Measurements from ENCODE around the gene KDM2B. TPM values are rescaled to one million over a fixed set of nuclear protein-coding genes. Genes with fewer than 3 reads are reported as not detected.

The KDM2B gene
- total RNA-seq, 8 experiments from 2014 or later = 20.6 to 42.8 (median 30.7) TPM

DNA sequence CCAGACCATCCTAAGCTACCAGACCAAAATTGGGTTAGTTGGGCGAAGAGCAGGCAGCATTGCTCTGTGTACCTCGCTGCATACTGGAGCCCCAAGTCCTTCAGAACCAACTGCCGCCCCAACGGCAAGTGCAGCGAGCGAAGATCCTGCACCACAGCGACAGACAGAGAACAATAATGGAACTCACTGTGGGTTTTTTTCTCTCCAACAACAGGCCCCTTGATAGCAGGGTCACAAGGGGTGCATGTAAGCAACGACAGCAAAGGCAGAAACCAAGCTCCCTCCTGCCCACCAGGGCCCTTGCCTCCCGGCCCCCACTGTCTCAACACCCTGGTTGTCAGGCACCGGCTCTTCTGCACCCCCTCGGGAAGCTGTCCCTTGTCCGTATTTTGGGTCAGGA lies 141.9 kb downstream of the KDM2B start:
- WGBS, 10 experiments = 80 to 100% (median 91%) methylated on average over 1 to 8 of the region's 12 CpGs; no CpG with 5 or more reads in 2 of the 10 experiments
- no peak overlapping the region for H3K4me3 ChIP-seq
- H3K4me1 ChIP-seq (replicated peaks in 1 of 2) = no peaks in the 10 kb centered on the region
- in situ Hi-C loops (cut with MboI; ENCODE audit: low pct_unique_long_range_greater_than_20kb in 2 of 9, low sequenced_read_pairs in 9 of 9, unreplicated experiment in 9 of 9) = loop anchor here in 1 of 9 experiments (25.0 kb wide), 1 partner anchor 102 kb away; no protein-coding TSS in a partner anchor
- no peak overlapping the region for H3K27ac ChIP-seq
- no peak for ATAC-seq (replicated peaks in 6 of 8)

DNA sequence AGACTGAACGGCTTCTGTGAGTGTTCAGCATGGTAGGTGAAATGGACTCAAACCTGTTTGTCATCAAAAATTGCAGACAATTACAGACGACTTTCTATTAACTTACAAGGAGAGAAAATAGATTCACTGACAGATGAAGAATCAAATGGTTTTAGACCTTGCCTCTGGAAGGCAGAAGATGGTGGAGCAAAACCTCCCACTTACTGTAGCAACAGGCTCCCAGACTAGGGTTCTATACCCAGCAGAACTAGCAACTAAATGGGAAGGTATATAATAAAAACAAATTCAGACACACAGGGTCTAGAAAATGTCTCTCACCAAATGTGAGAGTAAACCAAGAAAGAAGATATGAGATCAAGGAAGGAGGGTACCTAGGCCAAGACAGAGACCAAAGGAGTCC lies 144.1 kb downstream of the KDM2B start:
- no peak overlapping the region for H3K27ac ChIP-seq
- no peak for ATAC-seq (replicated peaks in 6 of 8)
- no peaks in the 10 kb centered on the region for H3K4me1 ChIP-seq (replicated peaks in 1 of 2)
- no peak overlapping the region for H3K4me3 ChIP-seq
- in situ Hi-C loops (cut with MboI; ENCODE audit: low pct_unique_long_range_greater_than_20kb in 2 of 9, low sequenced_read_pairs in 9 of 9, unreplicated experiment in 9 of 9) = loop anchor here in 1 of 9 experiments (25.0 kb wide), 1 partner anchor 99 kb away; no protein-coding TSS in a partner anchor
- WGBS, 10 experiments = 63 to 100% (median 100%) methylated on average over 1 to 2 of the region's 2 CpGs; no CpG with 5 or more reads in 1 of the 10 experiments

DNA sequence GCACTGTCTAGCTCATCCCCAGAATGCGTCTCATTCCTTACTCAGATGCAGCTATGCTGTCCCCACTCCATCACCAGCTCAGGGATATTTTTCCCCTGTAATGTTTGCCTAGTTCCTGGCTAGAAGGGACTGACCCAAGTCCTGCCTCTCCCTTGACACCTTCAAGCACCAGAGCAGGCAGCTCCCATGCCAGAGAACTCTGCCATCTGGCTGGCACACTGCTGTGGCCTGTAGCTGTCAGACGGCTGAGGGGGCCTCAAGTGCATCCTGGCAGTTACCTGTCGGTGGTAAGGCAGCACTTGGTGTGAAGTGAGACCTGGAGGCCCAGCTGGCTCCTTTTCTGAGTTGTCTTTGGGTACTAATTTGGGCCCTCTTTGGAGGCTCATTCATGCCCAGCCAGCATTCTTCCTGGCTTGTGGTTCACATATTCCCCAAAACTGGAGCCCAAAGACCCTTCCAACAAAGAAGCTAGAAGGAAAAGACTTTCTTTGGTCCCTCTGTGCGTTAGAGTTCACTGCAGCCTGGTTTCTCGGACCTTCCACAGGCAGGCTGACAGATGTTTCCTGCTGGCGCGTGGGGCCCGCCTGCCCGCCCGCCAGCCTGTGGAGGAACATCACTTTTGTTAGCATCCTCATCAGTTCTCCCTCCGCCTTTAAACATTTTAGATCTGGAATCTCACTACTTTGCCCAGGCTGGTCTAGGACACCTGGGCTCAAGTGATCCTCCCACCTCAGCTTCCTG lies 147.9 kb downstream of the KDM2B start:
- 50 to 100% (median 98%) methylated on average over 1 to 6 of the region's 11 CpGs; no CpG with 5 or more reads in 4 of the 10 experiments for WGBS, 10 experiments
- no peaks in the 10 kb centered on the region for H3K4me1 ChIP-seq (replicated peaks in 1 of 2)
- ATAC-seq (replicated peaks in 6 of 8) = no peak
- no peak overlapping the region for H3K27ac ChIP-seq
- in situ Hi-C loops (cut with MboI; ENCODE audit: low pct_unique_long_range_greater_than_20kb in 2 of 9, low sequenced_read_pairs in 9 of 9, unreplicated experiment in 9 of 9) = loop anchor here in 1 of 9 experiments (25.0 kb wide), 1 partner anchor 96 kb away; no protein-coding TSS in a partner anchor
- no peak overlapping the region for H3K4me3 ChIP-seq

DNA sequence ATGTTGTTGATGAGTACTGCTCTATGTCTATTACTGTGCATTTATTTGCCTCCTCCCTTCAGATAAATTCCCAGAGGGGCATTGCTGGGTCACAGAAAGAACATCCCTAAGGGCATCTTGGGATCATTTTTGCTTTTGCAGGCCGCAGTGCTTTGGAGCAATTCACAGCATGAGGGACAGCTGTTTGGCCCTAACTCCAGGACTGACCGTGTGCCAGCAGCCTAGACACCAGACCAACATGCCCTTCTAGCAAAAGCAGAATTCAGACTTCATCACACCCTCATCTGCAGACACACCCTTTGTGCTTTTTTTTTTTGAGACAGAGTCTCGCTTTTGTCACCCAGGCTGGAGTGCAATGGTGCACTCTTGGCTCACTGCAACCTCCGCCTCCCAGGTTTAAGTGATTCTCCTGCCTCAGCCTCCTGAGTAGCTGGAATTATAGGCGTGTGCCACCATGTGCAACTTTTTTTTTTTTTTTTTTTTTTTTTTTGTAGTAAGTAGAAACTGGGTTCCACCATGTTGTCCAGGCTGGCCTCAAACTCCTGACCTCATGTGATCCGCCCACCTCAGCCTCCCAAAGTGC lies 149.9 kb downstream of the KDM2B start:
- 50 to 100% (median 97%) methylated on average over 1 to 6 of the region's 6 CpGs; no CpG with 5 or more reads in 2 of the 10 experiments for WGBS, 10 experiments
- H3K27ac ChIP-seq = no peak overlapping the region
- H3K4me3 ChIP-seq = no peak overlapping the region
- in situ Hi-C loops (cut with MboI; ENCODE audit: low pct_unique_long_range_greater_than_20kb in 2 of 9, low sequenced_read_pairs in 9 of 9, unreplicated experiment in 9 of 9) = loop anchor here in 1 of 9 experiments (25.0 kb wide), 1 partner anchor 94 kb away; no protein-coding TSS in a partner anchor
- H3K4me1 ChIP-seq (replicated peaks in 1 of 2) = no peaks in the 10 kb centered on the region
- peak in 3 of 8 experiments; percentile 20 to 83 (median 79) for ATAC-seq (replicated peaks in 6 of 8)

DNA sequence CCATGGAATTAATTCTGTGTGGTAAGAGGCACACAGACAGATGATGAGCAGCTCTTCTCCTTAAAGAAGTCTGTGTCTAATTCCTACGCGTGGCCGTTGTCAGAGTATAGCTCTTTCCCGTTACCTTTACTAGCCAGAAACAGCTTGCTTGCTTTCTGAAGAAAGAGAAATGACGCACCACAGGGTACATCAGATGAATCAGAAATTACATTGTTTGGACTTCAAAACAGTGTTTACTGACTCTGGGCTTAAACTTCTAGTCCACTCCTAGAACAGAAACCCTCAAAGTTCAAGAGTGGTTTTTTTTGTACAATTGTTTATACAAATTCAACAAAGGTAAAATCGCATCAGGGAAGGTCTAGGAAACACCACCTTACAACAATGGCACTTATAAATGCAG lies 151.9 kb downstream of the KDM2B start:
- ATAC-seq (replicated peaks in 6 of 8) = no peak
- Histone ChIP-seq H3K27ac (no peak overlapping the region), H3K4me1 (replicated peaks in 1 of 2) (no peaks in the 10 kb centered on the region), H3K4me3 (no peak overlapping the region)
- in situ Hi-C loops (cut with MboI; ENCODE audit: low pct_unique_long_range_greater_than_20kb in 2 of 9, low sequenced_read_pairs in 9 of 9, unreplicated experiment in 9 of 9) = loop anchor here in 1 of 9 experiments (25.0 kb wide), 1 partner anchor 92 kb away; no protein-coding TSS in a partner anchor
- 81 to 100% (median 100%) methylated on average over 1 to 6 of the region's 6 CpGs for WGBS, 10 experiments

DNA sequence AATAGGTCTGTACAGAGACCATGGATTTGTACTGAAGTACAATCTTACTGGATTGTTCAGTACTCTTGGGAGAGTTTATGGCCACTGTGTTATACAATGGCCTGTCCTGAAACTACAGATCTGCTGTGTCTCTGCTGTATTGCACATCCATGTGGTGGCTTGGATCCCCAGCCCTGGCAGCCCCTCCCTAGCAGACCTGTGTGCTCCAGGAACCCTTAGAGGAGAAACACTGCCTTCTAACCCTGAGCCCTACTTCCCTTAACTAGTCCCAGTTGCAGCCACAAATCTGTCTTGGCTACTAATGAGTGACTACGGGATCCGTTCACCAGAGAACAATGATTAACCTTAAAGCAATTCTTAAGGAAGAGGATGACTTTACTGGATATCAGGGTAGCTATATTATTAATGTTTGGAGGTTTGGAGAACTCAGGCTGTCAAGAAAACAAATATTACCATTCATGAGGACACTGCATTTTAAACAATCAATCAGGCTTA lies 153.2 kb downstream of the KDM2B start:
- in situ Hi-C loops (cut with MboI; ENCODE audit: low pct_unique_long_range_greater_than_20kb in 2 of 9, low sequenced_read_pairs in 9 of 9, unreplicated experiment in 9 of 9) = loop anchor here in 1 of 9 experiments (25.0 kb wide), 1 partner anchor 90 kb away; no protein-coding TSS in a partner anchor
- ATAC-seq (replicated peaks in 6 of 8) = no peak
- Histone ChIP-seq H3K27ac (no peak overlapping the region), H3K4me3 (no peak overlapping the region), H3K4me1 (replicated peaks in 1 of 2) (no peaks in the 10 kb centered on the region)
- WGBS, 10 experiments = 67 to 100% (median 82%) methylated on average over 2 of the region's 2 CpGs; no CpG with 5 or more reads in 6 of the 10 experiments

DNA sequence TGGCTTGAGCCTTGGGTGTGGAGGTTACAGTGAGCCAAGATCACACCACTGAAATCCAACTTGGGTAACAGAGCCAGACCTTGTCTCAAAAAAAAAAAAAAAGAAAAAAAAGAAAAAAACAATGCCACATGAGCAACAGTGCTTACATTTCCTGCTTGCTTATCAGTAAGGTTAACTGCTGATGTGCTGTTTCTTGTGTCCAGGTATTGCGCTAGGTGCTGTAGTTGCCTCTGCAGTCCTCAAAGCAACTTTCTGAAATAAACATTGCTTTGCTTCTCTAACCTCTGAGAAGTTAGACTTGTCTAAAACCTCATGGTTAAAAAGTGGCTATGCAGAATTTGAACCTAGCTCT lies 156.2 kb downstream of the KDM2B start:
- WGBS, 10 experiments = 89 to 100% (median 100%) methylated on average over 1 of the region's 1 CpG; no CpG with 5 or more reads in 4 of the 10 experiments
- in situ Hi-C loops (cut with MboI; ENCODE audit: low pct_unique_long_range_greater_than_20kb in 2 of 9, low sequenced_read_pairs in 9 of 9, unreplicated experiment in 9 of 9) = no loop called here
- H3K4me3 ChIP-seq = no peak overlapping the region
- no peak overlapping the region for H3K27ac ChIP-seq
- no peaks in the 10 kb centered on the region for H3K4me1 ChIP-seq (replicated peaks in 1 of 2)
- ATAC-seq (replicated peaks in 6 of 8) = no peak

DNA sequence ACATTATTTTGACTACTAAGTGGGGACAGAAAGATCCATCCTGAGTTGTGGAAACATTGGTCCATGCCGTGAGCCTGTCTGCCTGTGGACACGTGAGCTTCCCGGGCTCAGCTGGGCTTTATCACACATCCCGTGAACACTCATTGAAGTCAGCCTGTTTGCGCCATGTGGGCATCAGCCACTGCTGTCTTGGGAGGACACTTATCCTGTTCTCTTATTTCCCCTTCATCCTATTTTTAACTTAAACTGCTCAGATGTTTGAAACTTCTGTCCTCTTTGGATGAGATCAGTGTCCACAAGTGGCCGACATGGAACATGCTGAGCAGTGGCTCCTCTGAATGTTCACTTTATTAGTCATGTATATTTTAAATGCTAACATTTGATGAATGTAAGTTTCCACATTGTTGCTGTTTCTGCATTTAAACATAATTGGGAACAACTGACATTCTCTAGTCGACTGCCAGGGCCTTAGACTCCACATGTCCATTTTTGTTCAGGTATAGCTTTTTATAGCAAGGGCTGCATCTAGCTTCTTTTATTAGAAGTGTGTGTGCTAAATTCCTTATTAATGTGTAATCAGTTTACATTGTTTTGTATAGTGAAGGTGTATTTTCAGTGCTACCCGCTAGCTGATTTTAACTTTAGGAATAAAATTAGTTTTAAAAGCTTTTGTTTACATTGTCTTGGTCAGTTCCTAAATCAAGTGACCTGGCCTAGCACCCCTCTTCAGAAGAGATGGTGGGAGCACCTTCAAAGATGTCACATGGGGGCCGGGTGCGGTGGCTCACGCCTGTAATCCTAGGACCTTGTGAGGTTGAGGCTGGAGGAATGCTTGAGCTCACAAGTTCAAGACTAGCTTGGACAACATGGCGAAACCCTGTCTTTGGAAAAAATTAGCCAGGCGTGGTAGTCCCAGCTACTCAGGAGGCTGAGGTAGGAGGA lies 156.9 kb downstream of the KDM2B start:
- Histone ChIP-seq H3K4me3 (no peak overlapping the region), H3K4me1 (replicated peaks in 1 of 2) (no peaks in the 10 kb centered on the region), H3K27ac (no peak overlapping the region)
- ATAC-seq (replicated peaks in 6 of 8) = no peak
- in situ Hi-C loops (cut with MboI; ENCODE audit: low pct_unique_long_range_greater_than_20kb in 2 of 9, low sequenced_read_pairs in 9 of 9, unreplicated experiment in 9 of 9) = no loop called here
- WGBS, 10 experiments = 71 to 100% (median 94%) methylated on average over 3 to 11 of the region's 13 CpGs; no CpG with 5 or more reads in 1 of the 10 experiments

DNA sequence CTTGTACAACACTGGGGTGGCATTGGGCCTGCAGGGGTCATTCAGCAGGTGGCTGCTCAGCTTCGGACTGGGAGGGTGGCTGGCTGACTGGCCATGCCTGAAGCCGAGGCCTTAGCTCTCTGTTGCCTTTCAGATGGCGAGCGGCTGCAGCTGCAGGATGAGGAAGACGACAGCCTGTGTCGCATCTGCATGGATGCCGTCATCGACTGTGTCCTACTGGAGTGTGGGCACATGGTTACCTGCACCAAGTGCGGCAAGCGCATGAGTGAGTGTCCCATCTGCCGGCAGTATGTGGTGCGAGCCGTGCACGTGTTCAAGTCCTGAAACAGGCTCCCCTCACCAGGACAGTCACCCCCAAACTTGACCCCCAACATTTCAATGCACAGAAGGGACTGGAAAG lies 157.6 kb downstream of the KDM2B start:
- in situ Hi-C loops (cut with MboI; ENCODE audit: low pct_unique_long_range_greater_than_20kb in 2 of 9, low sequenced_read_pairs in 9 of 9, unreplicated experiment in 9 of 9) = no loop called here
- no peak for ATAC-seq (replicated peaks in 6 of 8)
- 88 to 100% (median 94%) methylated on average over 1 to 13 of the region's 14 CpGs; no CpG with 5 or more reads in 4 of the 10 experiments for WGBS, 10 experiments
- Histone ChIP-seq H3K4me1 (replicated peaks in 1 of 2) (no peaks in the 10 kb centered on the region), H3K4me3 (no peak overlapping the region), H3K27ac (no peak overlapping the region)

DNA sequence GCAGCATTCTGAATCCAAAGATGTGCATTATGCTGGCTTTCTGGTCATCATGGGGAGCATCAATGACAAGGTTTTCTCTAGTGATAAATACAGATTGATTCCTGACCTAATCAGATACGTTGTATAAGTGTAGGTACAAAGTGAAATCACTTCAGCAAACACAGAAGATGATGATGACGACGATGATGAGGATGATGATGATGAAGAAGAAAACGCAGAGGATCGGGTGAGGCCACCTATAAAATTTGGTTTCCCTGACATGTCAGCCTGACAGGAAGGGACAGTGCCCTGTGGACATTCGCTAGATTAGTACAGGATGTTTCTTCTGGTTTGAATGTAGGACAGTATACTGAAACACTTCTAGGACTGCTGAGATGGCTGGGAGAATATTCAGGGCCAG lies 160.7 kb downstream of the KDM2B start:
- Histone ChIP-seq H3K4me1 (replicated peaks in 1 of 2) (no peaks in the 10 kb centered on the region), H3K4me3 (no peak overlapping the region), H3K27ac (no peak overlapping the region)
- WGBS, 10 experiments = 60 to 100% (median 93%) methylated on average over 1 to 6 of the region's 6 CpGs; no CpG with 5 or more reads in 1 of the 10 experiments
- ATAC-seq (replicated peaks in 6 of 8) = no peak
- in situ Hi-C loops (cut with MboI; ENCODE audit: low pct_unique_long_range_greater_than_20kb in 2 of 9, low sequenced_read_pairs in 9 of 9, unreplicated experiment in 9 of 9) = no loop called here

DNA sequence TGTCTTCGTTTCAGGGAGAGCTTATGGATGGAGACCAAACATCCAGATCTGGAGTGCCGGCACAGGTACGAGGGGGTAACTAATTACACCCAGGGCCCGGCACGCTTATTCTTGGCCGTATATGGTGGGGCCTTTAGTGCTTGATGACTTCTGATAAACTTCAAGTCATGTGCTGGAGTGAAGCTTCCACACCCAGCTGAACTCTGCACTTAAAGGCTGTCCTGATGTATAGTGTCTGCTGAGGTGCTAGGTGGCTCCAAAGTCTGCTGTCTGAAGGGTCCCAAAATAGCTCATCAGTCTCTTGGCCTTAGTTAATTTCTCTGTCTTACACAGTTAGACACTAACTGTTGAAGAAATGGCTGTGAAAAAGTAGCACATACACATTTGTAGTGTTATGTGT lies 163.0 kb downstream of the KDM2B start:
- whole genome bisulfite sequencing, 10 experiments = 77 to 97% (median 92%) methylated on average over 2 to 6 of the region's 6 CpGs; no CpG with 5 or more reads in 4 of the 10 experiments
- Histone ChIP-seq H3K4me3 (no peak overlapping the region), H3K27ac (no peak overlapping the region), H3K4me1 (replicated peaks in 1 of 2) (no peaks in the 10 kb centered on the region)
- ATAC-seq (replicated peaks in 6 of 8) = no peak
- in situ Hi-C loops (cut with MboI; ENCODE audit: low pct_unique_long_range_greater_than_20kb in 2 of 9, low sequenced_read_pairs in 9 of 9, unreplicated experiment in 9 of 9) = no loop called here

DNA sequence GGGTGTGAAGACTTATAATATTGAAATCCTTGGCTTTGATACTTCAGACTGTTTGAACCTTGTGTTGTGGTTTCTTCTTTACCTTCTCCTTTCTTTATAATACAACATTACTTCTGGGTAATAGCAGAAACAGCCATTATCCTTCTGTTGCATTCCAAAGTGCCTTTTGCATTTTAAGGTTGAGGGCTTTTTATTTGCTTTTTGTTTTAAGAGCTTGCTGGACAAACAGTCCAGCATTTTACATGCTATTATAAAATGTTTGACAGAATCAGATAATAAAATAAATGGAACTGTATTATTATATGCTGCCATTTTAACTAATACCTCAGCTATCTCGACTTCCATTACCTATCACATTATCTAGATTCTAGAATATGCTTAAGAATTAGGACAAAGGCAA lies 166.9 kb downstream of the KDM2B start:
- no peaks in the 10 kb centered on the region for H3K4me1 ChIP-seq (replicated peaks in 1 of 2)
- in situ Hi-C loops (cut with MboI; ENCODE audit: low pct_unique_long_range_greater_than_20kb in 2 of 9, low sequenced_read_pairs in 9 of 9, unreplicated experiment in 9 of 9) = no loop called here
- 14 to 100% (median 93%) methylated on average over 1 of the region's 1 CpG; no CpG with 5 or more reads in 2 of the 10 experiments for WGBS, 10 experiments
- no peak overlapping the region for H3K27ac ChIP-seq
- ATAC-seq (replicated peaks in 6 of 8) = no peak
- H3K4me3 ChIP-seq = no peak overlapping the region

Data from motor neuron (in vitro differentiated cells).